Breast epithelium (tissue), 4 donors: ENCODE data around the gene TMEM108. TPM values are rescaled to one million over a fixed set of nuclear protein-coding genes. Genes with fewer than 3 reads are reported as not detected.

Experiments used
- DNase-seq, 2 donors: peaks; one replicate each; pipeline ENCODE4 v3.0.0-alpha.2; 2019; ENCODE audit warnings: low spot score in 2 of 2
- H3K27ac ChIP-seq, 2 donors: fragments of 200-600 bp; sonication (generic) in 1 of 2; one replicate each; pipeline ENCODE4 v1.5.1; 2016 to 2019; ENCODE audit warnings: mild to moderate bottlenecking in 1 of 2
- H3K27me3 ChIP-seq, 2 donors: fragments of 200-600 bp; sonication (generic) in 1 of 2; one replicate each; pipeline versions ENCODE4 v1.5.1 to v1.6.0; 2017 to 2019; ENCODE audit warnings: control low read depth in 1 of 2, mild to moderate bottlenecking in 1 of 2
- H3K36me3 ChIP-seq: fragments of 200-600 bp; one replicate; pipeline ENCODE4 v1.5.1; 2019
- H3K4me1 ChIP-seq, 2 donors: fragments of 200-600 bp; sonication (generic); one replicate each; pipeline ENCODE4 v1.5.1; 2016 to 2019; ENCODE audit warnings: control low read depth in 1 of 2
- H3K4me3 ChIP-seq, 3 donors: fragments of 200-600 bp; sonication (generic); 1 replicate in 2 of 3; 2 replicates in 1 of 3; pipeline ENCODE4 v1.5.1; 2016 to 2019; ENCODE audit warnings: mild to moderate bottlenecking in 3 of 3, moderate library complexity in 2 of 3
- H3K9me3 ChIP-seq, 2 donors: fragments of 200-600 bp; sonication (generic) in 1 of 2; one replicate each; pipeline ENCODE4 v1.5.1; 2016 to 2019; ENCODE audit warnings: control low read depth in 1 of 2
- POLR2A ChIP-seq: fragments of 450-650 bp; IDR thresholded peaks from one replicate; pipeline ENCODE4 v1.6.1; 2016; ENCODE audit warnings: antibody characterized with exemption, mild to moderate bottlenecking, moderate library complexity
- POLR2AphosphoS5 ChIP-seq, 3 donors: sonication (generic); formaldehyde crosslinking; IDR thresholded peaks; one replicate each; pipeline ENCODE4 v1.6.1; 2017; ENCODE audit warnings: antibody characterized with exemption in 3 of 3
- intact Hi-C: fragments of 100-400 bp; cut with DNase I; formaldehyde crosslinking; loops from one replicate; pipeline ENCODE4 v1.15.1; 2023; ENCODE audit warnings: low total_unique reads
- total RNA-seq, 3 donors: library from RNA; depleted of rRNA; stranded (reverse); fragments of >200 nt; gene quantifications; one replicate each; pipeline ENCODE4 v1.1.0, GENCODE V29; 2016
- TF ChIP-seq, protein P1 (sequence below), 3 donors: fragments of 450-650 bp; IDR thresholded peaks; one replicate each; pipeline ENCODE4 v1.5.1; 2016 to 2017; ENCODE audit warnings: antibody characterized with exemption in 3 of 3, mild to moderate bottlenecking in 3 of 3, moderate library complexity in 3 of 3

TMEM108 gene
- total RNA-seq, 3 donors from 2014 or later = 0.44 to 0.98 (median 0.48) TPM

DNA sequence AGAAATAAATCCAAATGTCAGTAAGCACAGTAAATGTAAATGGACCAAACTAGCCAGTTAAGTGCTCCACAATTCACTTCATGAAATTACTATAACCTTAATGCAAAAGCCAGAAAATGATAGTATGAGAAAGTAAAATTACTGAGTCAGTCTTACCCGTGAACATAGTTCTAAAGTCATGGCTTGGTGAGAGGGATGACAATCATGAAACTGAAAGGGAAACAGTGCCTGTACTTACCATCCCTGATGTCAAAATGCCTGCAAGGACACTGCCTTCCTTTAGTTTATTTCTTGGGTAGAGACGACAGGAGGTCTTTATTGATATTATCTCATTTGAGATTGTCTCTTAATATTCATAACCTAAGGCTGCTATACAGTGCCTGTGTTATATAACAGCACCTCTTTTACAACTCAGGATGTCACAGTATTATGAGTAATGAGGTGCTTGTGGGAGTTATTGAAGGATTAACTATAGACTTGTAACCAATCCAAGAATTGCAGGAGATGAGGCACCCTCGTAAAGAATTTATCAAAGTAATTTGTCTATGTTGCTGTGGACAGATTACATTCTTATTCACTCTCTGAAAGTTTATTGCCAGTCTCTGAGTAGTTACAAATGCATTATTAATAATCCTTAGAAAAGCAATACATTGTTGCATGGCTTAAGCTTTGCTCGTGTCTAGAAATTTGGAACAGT lies 218.7 kb downstream of the TMEM108 start:
- Histone ChIP-seq H3K27me3 (no peaks in the 10 kb centered on the region), H3K27ac (no peak overlapping the region), H3K4me3 (no peak overlapping the region), H3K4me1 (no peaks in the 10 kb centered on the region), H3K9me3 (no peaks in the 10 kb centered on the region), H3K36me3 (no peaks in the 10 kb centered on the region)
- intact Hi-C loops = no loop called here
- DNase-seq = no peak
- TF ChIP-seq POLR2AphosphoS5 (IDR thresholded peaks at IDR 0.05) (no peak), POLR2A (no peak)
- TF ChIP-seq, protein P1, sequence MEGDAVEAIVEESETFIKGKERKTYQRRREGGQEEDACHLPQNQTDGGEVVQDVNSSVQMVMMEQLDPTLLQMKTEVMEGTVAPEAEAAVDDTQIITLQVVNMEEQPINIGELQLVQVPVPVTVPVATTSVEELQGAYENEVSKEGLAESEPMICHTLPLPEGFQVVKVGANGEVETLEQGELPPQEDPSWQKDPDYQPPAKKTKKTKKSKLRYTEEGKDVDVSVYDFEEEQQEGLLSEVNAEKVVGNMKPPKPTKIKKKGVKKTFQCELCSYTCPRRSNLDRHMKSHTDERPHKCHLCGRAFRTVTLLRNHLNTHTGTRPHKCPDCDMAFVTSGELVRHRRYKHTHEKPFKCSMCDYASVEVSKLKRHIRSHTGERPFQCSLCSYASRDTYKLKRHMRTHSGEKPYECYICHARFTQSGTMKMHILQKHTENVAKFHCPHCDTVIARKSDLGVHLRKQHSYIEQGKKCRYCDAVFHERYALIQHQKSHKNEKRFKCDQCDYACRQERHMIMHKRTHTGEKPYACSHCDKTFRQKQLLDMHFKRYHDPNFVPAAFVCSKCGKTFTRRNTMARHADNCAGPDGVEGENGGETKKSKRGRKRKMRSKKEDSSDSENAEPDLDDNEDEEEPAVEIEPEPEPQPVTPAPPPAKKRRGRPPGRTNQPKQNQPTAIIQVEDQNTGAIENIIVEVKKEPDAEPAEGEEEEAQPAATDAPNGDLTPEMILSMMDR (IDR thresholded peaks at IDR 0.05) = no peak

DNA sequence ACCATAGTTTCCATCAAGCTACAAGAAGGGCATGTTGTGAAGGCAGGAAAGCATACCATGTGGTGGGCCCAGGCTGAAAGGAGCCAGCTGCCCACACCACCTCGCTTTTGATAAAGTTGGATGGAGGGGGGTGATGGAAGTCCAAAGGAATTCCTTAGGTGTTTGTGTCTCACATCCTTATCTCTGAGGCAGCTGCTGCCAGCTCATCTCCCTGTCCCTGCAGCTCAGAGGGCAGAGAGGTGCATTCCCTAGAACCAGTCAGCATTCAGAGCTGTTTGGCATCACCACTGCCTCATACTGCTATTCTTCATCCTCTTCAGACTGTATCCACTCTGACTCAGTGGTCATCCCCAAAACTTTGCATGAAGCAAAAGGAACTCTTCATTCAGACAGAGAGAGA lies 220.2 kb downstream of the TMEM108 start:
- Histone ChIP-seq H3K4me3 (no peak overlapping the region), H3K36me3 (no peaks in the 10 kb centered on the region), H3K27ac (no peak overlapping the region), H3K27me3 (no peaks in the 10 kb centered on the region), H3K4me1 (no peaks in the 10 kb centered on the region), H3K9me3 (no peaks in the 10 kb centered on the region)
- intact Hi-C loops = no loop called here
- no peak for TF ChIP-seq POLR2AphosphoS5 (IDR thresholded peaks at IDR 0.05)
- TF ChIP-seq POLR2A = no peak
- TF ChIP-seq, protein P1 (IDR thresholded peaks at IDR 0.05) = no peak
- no peak for DNase-seq

DNA sequence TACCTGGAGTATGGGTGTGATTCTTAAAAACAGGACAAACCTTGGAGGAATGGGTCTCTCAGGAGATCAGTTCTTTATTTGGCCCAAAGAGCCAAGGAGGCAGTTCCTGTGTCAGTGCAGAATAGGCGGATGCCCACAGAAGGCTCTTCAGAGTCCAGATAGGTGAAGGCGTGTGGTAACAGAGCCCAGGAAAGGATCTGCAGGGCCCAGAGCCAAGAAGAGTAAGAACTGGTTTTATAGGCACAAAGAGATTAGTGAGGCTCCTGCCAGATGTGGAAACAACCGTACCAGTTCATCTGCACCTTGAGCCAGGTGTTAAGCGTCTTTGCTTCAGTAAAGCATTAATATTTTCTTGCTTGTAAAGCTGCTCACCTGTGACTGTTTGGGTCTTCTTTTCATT lies 221.6 kb downstream of the TMEM108 start:
- TF ChIP-seq, protein P1 (IDR thresholded peaks at IDR 0.05) = no peak
- TF ChIP-seq POLR2A = no peak
- TF ChIP-seq POLR2AphosphoS5 (IDR thresholded peaks at IDR 0.05) = no peak
- intact Hi-C loops = no loop called here
- H3K27ac ChIP-seq = no peak overlapping the region

DNA sequence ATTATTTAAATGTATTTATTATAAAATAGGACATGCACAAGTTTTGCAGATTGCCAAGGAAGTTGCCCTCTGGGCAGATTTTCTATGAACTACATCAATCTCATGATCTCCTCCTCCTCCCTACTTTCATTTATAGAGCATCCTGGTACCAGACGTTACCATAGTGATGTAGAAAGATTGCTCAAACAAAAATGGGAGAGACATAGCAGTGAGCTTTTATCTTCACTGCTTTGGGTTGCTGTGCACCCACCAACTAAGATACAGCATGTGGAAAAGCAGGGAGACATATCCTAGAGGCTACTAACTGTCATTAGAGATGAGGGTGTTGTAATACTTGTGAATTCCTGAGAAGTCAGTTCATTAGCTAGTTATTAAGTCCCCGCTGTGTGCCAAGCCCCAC lies 224.1 kb downstream of the TMEM108 start:
- H3K27me3 ChIP-seq = no peaks in the 10 kb centered on the region
- DNase-seq = no peak
- H3K4me1 ChIP-seq = no peaks in the 10 kb centered on the region
- TF ChIP-seq, protein P1 (IDR thresholded peaks at IDR 0.05) = no peak
- TF ChIP-seq POLR2AphosphoS5 (IDR thresholded peaks at IDR 0.05) (no peak), POLR2A (no peak)
- intact Hi-C loops = no loop called here
- H3K9me3 ChIP-seq = no peaks in the 10 kb centered on the region
- no peaks in the 10 kb centered on the region for H3K36me3 ChIP-seq
- no peak overlapping the region for H3K4me3 ChIP-seq
- H3K27ac ChIP-seq = no peak overlapping the region

More for the DNA sequence above, 221.6 kb downstream of the TMEM108 start:
- DNase-seq = peak in 1 of 2 donors; percentile 27
- H3K4me1 ChIP-seq = no peaks in the 10 kb centered on the region
- H3K4me3 ChIP-seq = no peak overlapping the region
- H3K27me3 ChIP-seq = no peaks in the 10 kb centered on the region
- H3K36me3 ChIP-seq = no peaks in the 10 kb centered on the region
- no peaks in the 10 kb centered on the region for H3K9me3 ChIP-seq

DNA sequence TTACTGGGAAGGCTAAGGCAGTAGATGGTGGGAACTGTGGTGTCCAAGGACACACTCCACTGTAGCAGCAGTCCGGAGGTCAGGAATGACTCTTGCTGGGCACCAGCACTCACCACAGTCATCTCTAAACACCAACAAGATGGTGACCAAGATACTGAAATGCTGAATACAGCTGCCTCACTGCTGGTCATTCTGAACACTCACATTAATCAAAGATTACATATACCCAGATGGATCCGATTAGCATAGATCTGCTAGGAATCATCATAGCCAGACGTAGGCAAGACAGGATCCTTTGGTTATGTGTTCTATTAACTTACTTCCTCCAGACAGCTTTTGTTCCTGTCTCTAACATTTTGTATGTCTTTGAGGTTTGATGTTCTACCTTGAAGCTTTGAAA lies 226.7 kb downstream of the TMEM108 start:
- DNase-seq = no peak
- Histone ChIP-seq H3K27ac (no peak overlapping the region), H3K4me1 (no peaks in the 10 kb centered on the region), H3K4me3 (no peak overlapping the region), H3K9me3 (no peaks in the 10 kb centered on the region), H3K36me3 (no peaks in the 10 kb centered on the region), H3K27me3 (no peaks in the 10 kb centered on the region)
- intact Hi-C loops = no loop called here
- TF ChIP-seq, protein P1 (IDR thresholded peaks at IDR 0.05) = no peak
- TF ChIP-seq POLR2A = no peak
- TF ChIP-seq POLR2AphosphoS5 (IDR thresholded peaks at IDR 0.05) = no peak
